NK-92 treated with Interleukin-12 subunit alpha and Interleukin-12 subunit beta, amount 100 ng/mL, for 24 hours (cell line): ENCODE data around the gene MTCL1.

Experiments used
- DNase-seq: peaks from one replicate; lab custom pipeline; 2025; lab: John Stamatoyannopoulos, UW

The MTCL1 gene

DNA sequence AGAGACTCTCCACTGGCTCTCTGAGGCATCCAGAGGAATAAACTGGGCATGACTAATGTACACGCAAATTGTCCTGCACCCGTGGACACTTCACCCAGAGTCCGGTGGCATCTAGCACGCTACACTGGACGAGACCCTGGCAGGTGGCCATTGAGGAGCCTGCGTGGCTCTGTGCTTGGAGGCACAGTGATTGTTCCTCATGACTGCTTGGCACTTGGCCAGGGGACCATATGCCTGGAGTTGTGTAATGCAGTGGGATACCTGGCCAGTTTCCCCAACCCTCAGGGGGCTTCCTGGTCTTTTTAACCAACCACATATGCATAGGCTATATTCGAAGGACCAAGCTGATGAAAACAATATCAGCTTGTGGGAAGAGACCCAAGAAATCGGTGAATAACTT lies 66.6 kb downstream of the MTCL1 start:
- DNase-seq, result no peak

DNA sequence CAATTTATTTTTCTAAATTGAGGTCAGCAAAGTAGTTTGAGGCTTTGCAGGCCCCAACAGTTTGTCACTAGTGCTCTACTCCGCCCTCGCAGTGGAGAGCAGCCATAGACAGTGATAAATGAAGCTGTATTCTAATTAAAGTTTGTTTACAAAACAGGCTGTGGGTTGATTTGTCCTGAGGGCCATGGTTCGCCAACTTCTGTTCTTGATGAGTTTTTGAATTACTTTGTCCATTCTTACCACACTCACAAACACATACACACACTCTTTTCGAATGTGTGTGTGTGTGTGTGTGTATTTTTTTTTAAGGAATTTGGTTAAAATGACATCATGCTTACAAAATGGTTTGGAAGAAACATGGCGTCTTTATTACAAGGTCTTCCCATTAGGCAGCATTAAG lies 68.6 kb downstream of the MTCL1 start:
- DNase-seq, result no peak

DNA sequence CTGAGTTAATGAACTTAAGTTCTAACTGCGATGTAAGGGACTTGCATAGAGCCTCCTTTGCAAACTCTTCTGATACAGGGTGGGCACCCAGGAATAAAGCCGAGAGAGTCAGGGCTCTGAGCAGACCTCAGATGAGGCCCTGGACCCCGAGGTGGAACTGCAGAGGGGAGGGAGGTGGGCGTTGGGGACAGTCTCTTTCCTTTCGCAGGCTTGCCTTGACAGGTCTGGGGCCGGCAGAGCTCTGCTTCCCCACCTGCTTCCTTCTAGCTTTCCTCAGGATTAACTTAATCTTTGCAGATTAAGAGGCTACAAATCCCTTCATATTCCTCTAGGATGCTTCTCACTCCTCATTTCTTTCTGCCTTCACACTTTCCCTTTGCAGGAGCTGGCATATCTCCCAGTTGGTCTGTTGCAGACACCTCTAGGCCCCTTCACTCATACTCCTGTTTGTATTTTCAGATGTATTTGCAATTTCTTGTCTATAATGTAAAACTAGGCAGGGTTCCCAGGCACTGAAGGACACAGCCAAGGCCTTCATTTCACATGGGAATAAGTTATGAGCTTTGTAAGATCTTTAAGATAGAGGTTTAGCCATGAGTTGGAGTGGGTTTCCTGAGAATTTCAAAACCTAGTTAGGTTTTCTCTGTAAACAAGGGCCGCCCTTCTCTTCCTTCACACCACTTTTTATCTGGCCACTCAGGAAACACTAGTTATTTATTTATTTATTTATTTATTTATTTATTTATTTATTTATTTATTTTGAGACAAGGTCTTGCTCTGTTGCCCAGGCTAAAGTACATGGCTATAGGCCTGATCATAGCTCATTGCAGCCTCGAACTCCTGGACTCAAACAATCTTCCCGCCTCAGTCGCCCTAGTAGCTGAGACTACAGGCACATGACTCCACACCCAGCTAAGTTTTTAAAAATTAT lies 70.9 kb downstream of the MTCL1 start:
- no peak for DNase-seq

DNA sequence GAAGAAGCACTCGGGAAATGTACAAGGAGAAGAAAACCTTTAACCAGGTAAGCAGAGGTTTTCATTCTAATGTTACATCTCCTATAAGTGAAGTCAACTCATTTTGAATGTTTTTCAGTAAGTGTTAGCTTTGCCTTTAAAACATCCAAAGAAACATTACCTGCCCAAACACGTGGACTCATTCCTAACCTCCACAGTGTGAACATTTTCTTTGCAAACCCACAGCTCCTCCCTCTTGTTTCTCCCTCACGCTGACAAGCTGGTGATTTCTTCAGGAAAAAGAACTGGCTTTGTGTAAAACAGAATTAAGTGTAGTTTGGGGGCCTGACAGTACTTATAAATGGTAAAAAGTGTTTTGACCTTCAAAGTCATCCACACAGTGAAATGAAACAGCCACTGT lies 72.5 kb downstream of the MTCL1 start:
- DNase-seq, result no peak

DNA sequence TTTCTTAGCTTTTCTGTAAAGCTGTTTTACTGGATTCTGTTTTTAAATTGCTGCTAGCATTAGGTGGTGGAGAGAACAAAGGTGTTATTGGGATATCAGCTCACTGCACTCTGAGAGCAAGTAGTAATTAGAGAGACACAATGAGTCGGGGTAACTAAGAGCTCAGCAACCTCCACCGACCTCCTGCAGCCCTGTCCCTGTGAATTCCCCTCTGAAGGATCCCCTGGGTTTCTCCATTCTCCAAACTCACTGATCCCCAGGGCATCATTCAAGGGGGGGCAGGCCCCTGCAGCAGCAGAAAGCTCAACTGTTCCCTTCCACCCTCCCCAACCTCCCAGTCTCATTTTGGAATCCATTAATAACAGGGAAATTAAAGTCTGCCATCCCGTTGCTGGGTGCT lies 73.0 kb downstream of the MTCL1 start:
- no peak for DNase-seq

DNA sequence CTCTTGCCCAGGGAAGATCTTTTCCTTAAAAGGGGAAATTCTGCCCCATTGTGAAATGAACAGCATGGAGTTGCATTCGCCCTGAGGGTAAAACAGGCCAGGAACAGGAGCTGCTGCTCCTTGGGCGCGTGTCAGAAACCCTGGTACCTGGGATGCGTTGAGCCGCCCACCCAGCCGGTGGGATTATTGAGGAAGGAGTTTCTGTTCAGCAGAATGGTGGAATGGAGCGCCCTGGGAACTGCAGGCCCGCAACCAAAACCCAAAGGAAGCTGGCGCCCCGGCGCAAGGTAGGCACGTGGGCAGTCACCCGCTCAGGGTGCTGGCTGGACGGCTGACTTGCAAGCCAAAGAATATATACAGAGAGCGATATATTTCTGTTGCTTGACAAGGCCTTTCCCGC lies 73.5 kb downstream of the MTCL1 start:
- DNase-seq, result no peak

DNA sequence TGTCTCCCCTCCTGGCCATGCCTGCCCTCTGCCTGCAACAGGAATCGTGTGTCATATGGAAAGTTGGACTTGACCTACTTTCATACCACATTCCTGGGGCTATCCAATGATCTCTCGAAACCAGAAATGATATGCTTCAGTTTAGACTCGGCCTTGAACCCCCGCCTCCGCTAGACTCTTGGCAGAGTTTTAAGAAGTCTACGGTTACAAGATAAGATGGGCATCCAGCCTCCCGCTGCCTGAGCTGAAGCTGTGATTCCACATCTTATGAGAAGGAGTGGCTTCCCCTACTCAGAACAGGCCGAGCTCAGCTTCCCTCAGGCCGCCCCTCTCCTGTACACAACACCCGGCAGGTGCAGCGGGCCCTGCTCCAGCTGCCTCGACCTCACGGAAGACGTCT lies 73.9 kb downstream of the MTCL1 start:
- no peak for DNase-seq

DNA sequence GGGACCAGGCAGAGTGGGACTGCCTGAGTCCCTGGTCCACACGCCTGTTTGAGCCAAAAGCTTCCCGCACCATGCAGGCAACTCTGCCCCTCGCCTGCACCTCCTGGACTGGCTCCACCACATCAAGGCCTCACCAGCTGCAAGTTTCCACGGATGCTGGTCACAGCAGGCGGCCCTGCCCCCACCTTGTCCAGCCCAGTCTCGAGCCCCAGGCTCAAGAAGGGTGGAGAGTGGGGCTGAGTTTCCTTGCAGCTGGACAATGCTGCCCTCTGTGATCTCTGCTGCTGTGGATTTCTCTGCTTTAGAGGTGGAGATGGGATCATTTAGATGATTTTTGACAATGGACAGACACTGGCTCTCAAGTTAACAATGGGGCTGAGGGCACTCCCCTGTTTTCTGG lies 74.9 kb downstream of the MTCL1 start:
- no peak for DNase-seq

DNA sequence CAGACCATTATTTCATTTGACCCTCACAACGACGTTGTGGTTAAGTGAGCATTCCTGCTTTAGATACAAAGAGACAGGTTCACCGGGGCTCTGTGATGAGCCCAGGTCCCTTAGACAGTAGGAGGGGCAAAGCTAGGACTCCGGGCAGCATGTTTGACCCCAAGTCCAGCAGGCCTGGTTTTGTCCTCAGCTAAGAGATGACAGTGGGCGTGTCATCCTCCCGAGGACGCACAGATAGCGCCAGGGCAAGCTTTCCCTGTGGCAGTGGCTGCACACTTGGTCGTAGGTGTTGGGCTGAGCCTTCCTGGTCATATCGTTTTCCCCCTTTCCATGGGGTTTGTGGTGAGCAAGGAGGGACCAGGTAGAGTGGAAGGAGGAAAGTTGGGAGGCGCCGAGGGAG lies 76.3 kb downstream of the MTCL1 start:
- DNase-seq, result no peak

DNA sequence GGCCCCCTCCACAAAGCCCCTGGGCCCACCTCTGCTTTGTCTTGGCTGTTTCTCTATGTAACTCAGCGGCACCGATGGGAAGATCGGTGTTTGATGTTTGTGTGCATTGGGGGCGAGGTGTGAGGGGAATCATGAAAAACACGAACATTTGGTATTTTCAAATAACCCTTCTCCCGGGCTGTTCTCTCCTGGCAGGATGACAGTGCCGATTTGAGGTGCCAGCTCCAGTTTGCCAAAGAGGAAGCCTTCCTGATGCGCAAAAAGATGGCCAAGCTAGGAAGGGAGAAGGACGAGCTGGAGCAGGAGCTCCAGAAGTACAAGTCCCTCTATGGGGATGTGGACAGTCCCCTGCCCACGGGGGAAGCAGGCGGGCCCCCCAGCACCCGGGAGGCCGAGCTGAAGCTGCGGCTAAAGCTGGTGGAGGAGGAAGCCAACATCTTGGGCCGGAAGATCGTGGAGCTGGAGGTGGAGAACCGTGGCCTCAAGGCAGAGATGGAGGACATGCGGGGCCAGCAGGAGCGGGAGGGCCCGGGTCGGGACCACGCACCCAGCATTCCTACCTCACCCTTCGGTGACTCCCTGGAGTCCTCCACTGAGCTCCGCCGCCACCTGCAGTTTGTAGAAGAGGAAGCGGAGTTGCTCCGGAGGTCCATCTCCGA lies 78.1 kb downstream of the MTCL1 start:
- DNase-seq, result no peak

DNA sequence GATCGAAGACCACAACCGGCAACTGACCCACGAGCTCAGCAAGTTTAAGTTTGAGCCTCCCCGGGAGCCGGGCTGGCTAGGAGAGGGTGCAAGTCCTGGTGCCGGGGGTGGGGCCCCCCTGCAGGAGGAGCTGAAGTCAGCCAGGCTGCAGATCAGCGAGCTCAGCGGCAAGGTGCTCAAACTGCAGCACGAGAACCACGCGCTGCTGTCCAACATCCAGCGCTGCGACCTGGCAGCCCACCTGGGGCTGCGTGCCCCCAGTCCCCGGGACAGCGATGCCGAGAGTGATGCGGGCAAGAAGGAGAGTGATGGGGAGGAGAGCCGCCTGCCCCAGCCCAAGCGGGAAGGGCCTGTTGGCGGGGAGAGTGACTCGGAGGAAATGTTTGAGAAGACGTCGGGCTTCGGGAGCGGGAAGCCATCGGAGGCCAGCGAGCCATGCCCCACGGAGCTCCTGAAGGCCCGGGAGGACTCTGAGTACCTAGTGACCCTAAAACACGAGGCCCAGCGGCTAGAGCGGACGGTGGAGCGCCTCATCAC lies 78.7 kb downstream of the MTCL1 start:
- no peak for DNase-seq

DNA sequence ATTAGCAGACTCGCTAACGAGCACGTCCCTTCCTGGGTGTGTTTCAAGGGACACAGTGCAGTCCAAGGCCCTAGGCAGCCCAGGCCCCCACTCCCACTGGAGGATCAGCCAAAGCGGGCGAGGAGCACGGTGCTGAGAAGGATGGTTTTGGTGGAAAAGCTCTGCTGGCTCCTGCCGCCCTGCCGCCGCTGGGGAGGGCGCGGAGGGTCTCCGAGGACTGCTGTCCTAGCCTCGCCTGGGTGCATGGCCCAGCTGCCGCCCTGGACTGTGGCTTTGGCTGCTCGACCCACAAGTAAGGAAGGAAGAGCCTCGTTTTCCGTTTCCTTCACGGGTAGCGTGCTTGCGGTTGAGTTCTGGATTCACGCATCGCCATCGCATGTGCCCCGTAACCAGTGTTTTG lies 79.9 kb downstream of the MTCL1 start:
- no peak for DNase-seq

DNA sequence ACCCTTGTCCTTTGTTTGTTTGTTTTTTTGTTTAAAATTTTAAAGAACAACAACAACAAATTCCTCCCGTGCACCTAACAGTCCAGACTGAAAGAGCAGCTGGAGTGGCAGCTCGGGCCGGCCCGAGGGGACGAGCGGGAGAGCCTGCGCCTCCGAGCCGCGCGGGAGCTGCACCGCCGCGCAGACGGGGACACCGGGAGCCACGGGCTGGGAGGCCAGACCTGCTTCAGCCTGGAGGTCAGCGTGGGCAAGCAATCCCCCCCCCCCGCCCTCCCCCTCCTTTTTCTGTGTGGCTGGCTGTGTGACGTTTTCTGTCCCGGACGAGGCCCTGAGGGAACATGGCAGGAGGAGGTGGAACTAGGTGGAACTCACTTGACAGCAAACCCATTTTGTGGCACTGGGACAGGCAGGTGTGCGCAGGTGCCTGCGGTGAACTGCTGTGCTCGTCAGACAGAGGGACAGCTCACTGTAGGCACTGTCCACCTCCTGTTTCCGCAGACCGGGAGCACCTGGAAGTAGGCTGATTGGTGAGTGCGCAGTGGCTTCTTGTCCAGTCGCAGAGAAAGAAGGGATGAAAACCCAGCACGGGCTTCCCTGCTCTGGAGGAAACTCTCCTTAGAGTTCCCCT lies 80.6 kb downstream of the MTCL1 start:
- no peak for DNase-seq

DNA sequence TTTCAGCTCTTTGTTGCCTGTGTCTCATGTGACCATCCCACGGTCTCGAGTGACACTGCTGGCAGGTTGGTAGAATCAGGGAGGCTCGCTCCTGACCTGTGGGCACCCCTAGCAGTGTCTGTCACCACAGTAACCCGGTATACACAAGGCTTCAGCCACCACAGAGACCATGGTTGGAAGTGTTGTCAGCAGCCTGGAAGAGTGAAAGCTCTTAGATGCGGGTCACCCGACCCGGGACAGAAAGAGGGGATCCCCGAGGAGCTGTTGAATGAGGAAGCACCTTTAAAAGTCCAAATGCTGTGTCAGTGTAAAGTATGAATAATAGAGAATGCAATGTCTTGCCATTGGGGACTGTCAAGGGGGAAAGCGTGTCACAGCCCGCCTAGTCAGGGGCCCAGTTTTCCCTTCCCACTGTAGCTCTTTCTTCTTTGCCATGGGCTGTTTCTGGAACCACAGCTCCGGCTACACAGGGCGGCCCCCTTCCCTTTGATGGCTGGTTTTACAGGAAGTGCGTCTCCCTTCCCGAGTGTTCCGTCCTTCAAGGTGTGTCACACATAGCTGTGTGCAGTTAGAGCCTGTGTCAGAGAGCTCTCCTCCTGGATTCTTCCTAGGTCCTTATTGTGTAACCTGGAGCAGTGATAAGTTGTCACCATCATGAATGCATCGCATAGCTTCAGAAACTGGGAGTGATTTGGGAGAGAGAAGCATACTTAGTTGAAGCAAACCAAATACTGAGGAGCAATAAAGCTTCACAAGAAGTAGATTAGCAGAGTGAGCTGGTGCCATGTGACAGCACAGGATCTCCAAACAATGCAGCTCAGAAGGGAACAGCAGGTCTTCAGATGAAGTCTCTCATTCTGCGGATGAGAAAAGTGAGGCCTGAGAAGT lies 81.4 kb downstream of the MTCL1 start:
- no peak for DNase-seq

DNA sequence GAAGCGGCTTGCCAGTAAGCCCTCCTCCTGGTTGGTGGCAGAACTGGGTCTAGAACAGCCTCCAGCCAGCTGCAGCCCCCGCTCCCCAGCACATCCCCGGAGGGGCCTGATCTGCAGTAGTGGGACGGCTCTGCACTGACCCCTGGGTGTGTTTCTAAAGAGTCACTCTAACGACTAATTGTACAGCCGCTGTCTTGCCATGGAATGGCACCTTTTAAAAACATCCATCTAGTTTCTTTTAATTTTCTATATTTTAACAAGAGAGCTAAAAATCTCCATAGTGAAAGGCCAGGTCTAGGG lies 82.0 kb downstream of the MTCL1 start:
- no peak for DNase-seq

DNA sequence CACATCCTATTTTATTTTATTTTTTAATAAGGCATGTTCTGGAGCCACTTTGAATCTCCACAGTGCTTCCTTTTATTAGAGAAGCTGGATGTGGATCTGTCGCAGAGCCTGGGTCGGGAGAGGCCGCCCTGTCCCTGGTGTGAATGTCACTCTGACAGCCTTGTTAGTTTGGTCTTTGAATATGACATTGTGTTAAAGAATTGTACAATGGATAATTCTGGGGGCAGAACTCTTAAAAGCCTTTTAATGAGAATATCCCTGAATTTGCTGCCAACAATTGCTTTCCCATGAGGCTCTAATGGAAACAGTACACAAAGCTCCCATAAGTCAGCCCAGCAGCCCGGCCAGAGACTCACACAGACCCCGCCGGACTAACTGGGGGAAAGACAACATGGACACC lies 82.4 kb downstream of the MTCL1 start:
- DNase-seq, result no peak

DNA sequence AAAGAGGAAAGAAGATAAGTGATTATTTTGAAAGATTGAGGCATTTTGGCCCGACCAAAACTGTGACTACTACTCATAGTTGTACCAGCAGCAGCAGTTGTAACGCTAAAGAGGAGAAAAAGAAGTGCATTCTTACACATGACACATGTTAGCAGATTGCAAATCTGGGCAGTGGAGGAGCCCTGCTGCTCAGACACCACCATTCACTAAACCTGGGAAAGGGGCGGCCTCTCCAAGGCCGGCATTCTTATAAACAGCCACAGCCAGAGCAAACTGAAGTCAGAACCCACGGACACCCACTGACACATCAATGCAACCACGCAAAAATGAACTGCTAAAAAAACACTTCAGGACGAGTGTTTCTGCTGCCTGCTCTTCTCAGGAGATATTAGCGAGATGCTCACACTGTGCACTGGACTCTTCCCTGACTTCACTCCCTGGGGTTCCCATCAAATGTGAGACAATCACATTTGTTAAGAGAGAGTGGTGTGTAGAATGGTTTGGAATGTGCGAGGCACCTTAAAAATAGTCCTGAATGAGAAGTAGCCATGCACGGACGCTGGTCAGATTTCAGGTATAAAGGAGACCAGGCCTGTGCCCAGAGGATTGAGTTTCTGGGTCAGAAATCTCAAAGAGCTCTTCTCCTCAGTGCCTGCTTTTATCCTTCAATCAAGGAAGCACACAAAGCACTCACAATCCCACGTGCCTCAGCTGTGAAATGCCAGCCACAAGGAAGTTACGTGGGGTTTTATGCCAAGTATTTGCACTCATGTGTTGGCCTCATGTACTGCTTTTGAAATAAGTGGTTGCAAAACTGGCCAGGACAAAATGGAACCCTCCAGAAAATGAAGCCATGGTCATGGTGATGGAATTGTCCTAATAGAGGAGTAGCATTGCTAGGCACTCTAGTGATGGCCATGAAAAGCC lies 83.4 kb downstream of the MTCL1 start:
- DNase-seq, result no peak

DNA sequence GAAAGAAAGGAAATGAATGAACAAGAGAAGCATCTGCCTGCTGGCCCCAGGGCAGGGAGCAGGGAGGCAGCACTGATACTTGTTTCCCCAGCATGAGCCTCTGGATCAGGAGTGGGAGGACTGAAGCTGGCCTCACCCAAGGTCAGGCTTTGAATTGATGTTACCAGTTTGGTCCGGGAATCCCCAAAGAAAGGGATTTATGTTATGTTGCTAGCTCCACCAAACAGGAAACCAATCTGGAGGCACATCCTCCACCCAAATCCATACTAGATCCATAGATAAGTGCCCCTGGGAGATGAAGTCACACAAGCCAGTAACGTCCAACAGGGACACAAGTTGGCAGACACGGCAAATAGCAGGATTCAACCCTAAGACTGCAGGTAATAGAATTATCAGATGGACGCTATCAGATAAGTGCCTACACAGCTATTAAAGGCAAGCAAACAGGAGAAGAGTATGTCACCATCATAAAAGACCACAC lies 85.9 kb downstream of the MTCL1 start:
- DNase-seq, result no peak

DNA sequence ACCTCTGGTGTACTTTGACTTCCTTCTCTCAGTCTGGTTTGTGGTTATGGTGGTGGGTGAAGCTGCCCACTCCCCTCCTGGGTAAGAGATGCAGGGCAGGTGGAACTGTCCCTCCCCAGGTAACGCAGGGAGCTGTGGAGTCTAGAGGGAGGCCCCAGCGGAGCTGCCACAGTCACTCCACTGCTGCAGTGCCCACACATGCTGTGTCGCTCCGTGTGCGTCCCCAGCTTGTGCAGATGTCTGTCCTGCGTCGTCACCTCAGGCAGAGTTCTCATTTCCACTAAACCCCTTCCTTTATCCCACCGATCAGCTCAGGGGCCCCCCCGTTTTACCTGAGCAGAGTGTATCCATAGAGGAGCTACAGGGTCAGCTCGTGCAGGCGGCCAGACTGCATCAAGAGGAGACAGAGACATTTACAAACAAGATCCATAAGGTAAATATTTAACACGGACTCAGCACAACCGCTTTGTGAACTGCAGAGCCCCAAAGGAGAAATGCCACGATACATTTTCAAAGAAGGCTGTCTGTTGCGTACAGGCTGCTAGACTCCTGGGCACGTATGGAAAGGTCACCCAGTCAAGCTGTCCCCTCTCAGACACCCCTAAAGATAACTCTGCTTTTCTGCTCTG lies 87.4 kb downstream of the MTCL1 start:
- no peak for DNase-seq

DNA sequence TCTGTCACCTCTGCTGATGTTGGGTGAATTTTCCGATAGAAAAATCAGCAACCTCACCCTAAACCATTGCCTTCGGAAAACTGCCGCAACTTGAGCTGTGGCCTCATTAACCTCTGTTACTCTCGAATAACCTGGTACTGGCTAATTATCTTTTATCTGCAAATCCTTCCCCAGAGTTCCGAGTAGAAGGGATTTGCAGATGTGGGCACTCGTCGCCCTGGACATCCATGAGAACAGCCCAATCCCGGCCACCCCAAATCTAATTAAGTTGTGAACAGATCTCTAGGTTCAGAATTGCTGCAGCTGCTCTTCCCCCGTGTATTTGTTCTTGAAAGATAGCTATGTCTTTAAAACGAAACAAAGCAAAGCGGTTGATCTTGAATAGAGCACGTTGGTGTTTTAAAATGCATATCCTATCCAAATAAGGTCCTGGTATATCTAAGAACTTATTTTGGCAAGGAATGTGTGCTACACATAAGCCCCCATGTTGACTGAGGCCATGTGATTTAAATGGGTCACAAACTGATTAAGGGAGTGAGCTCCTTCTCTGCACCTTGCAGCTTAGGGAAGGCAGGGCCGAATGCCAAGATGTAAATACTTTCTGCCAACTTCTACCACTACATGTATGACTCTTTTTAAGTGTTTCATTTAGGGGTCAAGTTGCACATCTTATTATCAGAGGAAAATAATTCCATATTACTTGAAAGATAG lies 88.2 kb downstream of the MTCL1 start:
- DNase-seq, result no peak
